Measurements from ENCODE around the gene ZNF232.
A peak's percentile ranks its signal among the peaks of the same experiment; 100 is the strongest.
"Not testable (repeated sequence)": the region's sequence is repeated elsewhere in the genome, so short reads cannot be mapped to it uniquely, and the experiment has no call there.

The ZNF232 gene

GRCh38 chr17:5111402-5112204, at the start of gene ZNF232:
ZNF232 (minus strand) TSS chr17:5111878; CDS start chr17:5111822, 56 bp downstream.
- DNase-seq, result peak; percentile 58 to 95 (median 89)

GRCh38 chr17:5160702-5161101, 49.0 kb upstream of the ZNF232 start:
- DNase-seq, result not testable (repeated sequence)

DNA sequence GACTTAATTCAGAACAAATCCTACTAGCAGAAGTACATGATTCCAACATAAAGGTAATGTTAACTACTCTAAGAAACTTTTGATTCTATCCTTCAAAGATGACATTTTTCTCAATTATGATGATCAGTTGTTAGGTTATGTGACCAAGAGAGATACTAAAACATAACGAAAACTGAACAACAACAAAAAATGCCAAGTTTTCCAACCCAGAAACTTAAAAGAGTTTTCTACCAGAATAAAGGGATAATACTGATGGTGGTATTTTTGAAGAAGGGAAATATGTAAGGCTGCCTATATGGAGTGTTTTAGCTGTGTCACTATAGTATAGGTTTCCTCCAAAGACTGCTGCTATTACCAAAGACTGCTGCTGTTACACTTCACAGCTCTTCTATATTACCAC, 34.4 kb upstream of the ZNF232 start:
- not testable (repeated sequence) for DNase-seq

DNA sequence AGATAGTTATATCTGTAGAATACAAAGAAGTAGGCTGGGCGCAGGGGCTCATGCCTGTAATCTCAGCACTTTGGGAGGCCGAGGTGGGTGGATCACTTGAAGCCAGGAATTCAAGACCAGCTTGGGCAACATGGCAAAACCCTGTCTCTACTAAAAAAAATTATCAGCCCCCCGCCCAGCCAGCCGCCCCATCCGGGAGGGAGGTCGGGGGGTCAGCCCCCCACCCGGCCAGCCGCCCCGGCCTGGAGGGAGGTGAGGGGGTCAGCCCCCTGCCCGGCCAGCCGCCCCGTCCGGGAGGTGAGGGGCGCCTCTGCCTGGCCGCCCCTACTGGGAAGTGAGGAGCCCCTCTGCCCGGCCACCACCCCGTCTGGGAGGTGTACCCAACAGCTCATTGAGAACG, 31.2 kb upstream of the ZNF232 start:
- DNase-seq, result not testable (repeated sequence)

GRCh38 chr17:5139458-5139732, 27.7 kb upstream of the ZNF232 start:
- no peak for DNase-seq

DNA sequence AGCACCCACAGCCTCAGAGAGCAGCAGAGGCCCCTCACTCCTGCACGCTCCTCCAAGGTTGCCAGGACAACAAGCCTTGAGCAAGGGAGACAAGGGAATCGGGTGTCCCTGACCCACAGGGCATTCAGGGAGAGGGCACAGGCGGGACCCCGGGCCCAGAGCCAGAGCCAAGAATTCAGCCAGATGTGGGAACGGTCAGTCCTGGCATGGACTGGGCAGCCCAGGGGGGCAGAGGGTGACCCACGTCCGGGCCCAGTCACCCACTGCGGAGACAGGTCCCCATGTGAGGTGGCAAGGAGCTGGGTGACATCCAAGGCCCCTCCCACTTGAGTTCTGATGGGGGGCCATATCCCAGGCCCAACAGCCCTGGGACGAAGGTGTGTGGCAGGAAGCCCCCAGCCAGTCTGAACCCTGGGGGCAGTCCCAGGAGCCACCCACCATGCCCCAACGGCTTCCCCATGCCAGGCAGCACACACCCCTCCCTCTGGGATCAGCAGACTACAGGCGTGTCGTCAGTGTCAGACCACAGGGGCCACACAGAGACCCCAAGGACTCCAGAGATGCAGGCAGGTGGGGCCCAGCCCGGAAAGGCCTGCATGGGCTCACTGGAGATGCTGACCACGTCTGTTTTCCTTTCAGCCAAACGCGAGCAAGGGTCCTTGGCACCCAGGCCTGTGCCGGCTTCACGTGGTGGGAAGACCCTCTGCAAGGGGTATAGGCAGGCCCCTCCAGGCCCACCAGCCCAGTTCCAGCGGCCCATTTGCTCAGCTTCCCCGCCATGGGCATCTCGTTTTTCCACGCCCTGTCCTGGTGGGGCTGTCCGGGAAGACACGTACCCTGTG, 27.2 kb upstream of the ZNF232 start:
- no peak for DNase-seq

GRCh38 chr17:5138198-5138544, 26.5 kb upstream of the ZNF232 start:
- not testable (repeated sequence) for DNase-seq

GRCh38 chr17:5137511-5138197, 26.0 kb upstream of the ZNF232 start:
- not testable (repeated sequence) for DNase-seq

DNA sequence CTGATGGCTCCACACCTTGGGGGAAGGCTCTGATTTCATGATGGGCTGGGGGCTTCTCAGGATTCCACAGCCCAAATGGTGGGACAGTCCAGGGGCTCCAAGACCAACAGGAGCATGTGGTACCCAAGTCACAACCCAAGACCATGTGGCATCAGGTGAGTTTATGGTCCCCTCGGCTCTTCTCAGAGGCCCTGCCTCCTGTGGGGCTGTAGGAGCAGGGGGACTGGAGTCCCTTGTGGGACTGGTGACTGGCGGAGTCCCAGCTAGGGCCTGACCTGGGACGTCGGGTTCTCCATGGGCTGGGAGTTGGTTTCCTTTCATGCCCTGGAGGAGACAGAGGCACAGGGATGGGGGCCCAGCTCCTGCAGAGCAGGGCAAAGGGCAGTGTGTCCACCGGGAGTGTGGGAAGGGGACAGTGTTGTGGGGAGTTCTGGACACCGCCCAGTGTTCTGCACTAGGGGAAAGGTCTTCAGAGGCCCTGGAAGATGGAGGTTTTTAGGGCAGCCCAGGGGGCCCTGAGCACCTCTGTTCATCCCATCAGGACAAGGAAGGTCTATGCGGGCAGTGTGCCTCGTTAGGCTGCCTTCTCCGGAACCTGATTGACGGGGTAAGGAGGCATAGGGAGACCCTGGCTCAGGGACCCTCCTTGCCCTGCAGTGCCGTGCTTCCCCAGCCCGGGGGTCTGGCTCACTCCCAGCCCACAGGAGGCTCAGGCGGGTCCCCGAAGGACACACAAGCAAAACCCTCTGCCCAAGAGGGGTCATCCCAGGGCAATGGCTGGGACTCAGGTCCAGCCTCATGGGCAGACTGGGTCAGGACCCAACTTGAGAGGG, 25.1 kb upstream of the ZNF232 start:
- DNase-seq, result not testable (repeated sequence)

- DNase-seq, result no peak
Measured at GRCh38 chr17:5135726-5136579, 24.3 kb upstream of the ZNF232 start.

DNA sequence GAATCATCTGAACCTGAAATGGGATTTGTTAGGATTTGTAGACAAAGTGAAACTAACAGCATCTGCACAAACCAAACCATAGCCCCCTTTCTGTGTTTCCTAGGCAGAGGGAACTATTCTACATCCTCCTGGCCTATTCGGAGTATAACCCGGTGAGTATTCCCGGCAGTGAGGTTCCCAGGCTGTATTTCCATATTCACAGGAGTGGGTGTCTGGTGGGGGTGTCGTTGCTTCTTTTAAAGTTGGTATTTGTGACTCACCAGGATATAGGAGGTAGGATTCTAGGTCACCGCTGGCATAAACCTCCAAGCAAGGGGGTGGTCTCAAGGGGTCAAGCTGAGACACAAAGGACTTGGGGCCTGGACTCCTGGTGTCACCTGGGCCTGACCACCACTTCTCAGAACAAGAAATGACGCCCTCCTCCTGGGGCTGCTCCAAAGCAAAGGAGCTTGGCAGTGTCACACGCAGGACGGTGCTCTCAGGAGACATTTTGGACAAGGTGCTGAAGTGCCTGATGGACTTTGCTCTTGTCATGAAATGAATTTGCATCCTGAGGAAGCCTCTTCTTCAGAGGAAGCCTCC, 23.5 kb upstream of the ZNF232 start:
- DNase-seq, result peak in 1 of 51 donors; percentile 3

GRCh38 chr17:5134571-5134970, 22.9 kb upstream of the ZNF232 start:
- not testable (repeated sequence) for DNase-seq

DNA sequence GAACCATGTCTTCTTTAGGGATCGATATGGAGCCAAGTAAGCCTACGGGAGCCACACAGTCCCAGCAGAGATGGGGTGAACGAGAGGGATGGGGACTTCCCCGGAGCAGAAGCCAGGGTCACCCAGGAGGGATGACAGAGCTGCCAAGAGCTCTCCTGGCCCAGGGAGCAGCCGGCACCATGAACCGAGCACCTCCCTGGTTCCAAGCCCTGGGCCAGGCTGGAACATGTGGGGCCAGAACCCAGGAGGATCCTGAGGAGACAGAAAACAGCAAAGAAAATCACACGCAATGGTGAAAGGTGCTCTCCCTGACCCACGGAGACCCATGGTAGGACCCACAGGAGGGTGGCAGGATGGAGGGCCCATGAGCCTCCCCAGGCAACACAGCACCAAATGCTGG, 22.3 kb upstream of the ZNF232 start:
- DNase-seq, result not testable (repeated sequence)

GRCh38 chr17:5133311-5133710, 21.6 kb upstream of the ZNF232 start:
- no peak for DNase-seq

DNA sequence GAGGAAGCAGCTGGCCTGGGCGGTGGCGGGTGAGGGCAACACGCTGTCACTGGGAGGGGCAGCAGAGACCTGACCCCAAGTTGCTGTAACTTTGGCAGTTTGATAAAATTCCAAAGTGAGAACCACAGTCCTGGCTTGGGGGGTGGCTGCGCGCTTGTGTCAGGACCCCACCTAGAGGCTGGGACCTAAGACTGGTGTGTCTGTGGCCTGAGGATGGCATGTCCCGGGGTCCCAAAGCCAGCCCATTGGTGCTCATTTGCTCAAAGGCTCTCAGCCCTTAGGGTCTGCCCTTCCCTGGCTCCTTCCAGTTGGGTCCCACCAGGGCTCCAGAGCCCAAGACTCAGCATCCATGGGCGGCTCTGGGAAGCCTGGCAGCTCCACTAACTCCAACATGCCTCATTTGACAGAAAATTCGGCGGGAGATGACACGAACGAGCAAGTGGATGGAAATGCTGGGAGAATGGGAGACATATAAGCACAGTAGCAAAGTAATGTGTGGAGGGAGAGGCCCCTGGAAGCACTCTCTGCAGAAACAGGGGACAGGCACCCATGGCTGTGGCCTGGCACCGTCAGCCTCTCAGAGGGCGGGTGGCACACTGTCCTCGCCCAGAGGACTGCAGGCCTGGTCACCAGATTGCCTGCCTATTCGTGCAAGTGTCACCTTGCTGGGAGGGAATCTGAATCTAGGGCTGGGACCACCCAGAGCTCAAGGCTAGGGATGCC, 21.0 kb upstream of the ZNF232 start:
- DNase-seq, result not testable (repeated sequence)

DNA sequence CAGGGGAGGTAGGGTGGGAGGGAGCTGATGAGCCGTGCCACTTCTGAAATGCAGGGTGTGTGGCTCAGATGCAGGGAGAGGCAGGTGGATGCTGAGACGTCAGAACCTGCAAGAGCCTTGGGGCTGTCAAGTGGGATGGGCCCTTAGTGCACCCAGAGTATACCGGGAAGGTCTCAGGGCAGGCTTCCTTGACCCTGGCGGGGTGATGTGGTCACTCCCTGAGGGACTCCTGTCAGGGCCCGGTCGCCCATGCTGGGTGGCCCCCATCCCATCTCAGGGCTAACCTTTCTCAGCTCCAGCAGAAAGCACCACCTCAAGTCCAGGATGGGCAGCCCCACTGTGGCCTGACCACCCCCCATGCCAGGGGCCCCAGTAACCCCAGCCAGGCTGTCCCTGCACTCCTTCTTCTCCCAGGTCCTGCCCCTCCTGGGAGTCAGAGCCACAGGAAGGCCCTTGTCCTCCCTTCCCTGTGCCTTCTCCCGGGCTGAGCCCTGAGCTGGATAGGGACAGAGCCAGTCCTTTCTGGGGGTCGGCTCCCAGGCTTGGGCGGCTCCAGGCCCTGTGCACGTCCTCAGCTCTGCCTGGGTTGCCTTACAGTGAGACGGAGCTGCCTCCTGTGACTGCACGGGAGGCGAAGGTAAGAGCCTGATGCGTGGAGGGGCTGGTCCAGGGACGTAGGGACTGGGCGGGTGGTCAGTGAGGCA, 20.3 kb upstream of the ZNF232 start:
- not testable (repeated sequence) for DNase-seq

DNA sequence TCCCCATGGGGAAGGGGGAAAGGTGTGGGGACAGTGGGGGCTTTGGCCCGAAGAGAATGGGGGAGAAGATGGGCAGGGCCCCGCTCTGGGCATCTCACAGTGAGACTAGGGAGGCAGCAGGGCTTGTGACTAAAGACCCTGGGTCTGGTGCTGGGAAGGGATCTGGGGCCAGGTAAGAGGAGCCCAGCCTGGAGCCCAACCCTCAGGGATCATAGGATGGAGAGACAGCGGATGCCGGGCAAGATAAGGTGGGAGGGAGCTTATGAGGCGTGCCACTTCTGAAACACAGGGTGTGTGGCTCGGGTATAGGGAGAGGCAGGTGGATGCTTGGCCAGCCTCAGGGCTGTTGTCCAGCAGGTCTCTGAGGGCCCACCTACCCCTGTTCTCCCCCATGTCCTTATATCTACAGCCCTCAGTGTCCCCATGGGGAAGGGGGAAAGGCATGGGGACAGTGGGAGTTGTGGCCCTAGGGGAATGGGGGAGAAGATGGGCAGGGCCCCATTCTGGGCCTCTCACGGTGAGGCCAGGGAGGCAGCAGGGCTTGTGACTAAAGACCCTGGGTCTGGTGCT, 19.6 kb upstream of the ZNF232 start:
- DNase-seq, result no peak

GRCh38 chr17:5130687-5131086, 19.0 kb upstream of the ZNF232 start:
- DNase-seq, result not testable (repeated sequence)

All from hypothalamus (tissue), 51 donors.